HG02884 (cell line): ENCODE data around the gene ADSL.
"Not testable (repeated sequence)": the region's sequence is repeated elsewhere in the genome, so short reads cannot be mapped to it uniquely, and the experiment has no call there.

Experiments
- ATAC-seq: cut with Tn5 transposase; IDR thresholded peaks from one replicate; pipeline ENCODE4 v1.9.1; 2021; ENCODE audit warnings: mild to moderate bottlenecking, moderate library complexity; ENCODE audit not compliant: unreplicated experiment

ADSL gene

DNA sequence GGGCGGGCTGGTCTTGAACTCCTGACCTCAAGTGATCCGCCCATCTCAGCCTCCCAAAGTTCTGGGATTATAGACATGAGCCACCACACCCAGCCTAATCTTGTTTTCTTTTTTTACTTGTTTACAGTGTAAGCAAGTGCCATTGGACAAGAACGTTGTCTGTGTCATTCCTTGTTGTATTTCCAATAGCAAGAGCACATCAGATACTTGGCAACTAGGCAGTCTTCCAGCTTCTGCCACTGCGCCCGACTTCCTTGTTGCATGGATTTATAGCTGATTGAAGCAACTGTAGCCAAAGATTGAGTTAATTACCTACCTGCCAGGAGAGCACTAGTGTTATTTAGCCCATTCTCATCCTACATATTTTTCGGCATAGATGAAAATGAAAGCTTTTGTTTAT lies 21.0 kb downstream of the ADSL start:
- no peak for ATAC-seq

GRCh38 chr22:40368016-40368415 lies 21.7 kb downstream of the ADSL start:
- ATAC-seq, result no peak

DNA sequence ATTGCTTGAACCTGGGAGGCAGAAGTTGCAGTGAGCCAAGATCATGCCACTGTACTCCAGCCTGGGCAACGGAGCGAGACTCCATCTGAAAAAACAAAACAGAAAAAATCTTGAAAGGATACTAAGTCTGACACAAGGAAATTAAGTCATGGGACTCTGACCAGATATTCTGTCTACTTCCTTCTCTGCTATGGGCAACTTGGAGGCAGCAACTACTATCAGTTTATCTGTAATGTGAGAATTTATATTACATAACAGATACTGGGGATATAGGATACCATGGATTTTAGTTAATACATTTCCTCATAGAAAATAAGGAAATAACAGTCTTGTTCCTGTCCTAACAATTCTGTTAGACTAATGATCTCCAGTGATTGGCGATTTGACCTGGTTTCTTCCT lies 22.5 kb downstream of the ADSL start:
- ATAC-seq, result no peak

- ATAC-seq, result no peak
Observed at GRCh38 chr22:40374567-40374966, 28.3 kb downstream of the ADSL start.

DNA sequence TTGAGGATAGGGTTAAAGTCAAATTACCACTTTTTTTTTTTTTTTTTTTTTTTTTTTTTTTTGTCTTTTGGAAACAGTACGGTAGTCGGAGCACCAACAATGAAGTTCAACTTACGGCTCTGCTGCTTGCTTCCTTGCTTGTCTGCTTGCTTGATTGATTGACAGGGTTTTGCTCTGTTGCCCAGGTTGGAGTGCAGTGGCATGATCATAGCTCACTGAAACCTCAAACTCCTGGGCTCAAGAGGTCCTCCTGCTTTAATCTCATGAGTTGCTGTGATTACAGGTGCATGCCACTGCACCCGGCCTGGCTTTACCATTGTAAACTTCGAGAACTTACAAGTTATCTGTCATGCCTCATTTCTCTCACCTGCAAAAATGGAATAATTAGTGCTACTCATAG lies 29.8 kb downstream of the ADSL start:
- ATAC-seq, result no peak

DNA sequence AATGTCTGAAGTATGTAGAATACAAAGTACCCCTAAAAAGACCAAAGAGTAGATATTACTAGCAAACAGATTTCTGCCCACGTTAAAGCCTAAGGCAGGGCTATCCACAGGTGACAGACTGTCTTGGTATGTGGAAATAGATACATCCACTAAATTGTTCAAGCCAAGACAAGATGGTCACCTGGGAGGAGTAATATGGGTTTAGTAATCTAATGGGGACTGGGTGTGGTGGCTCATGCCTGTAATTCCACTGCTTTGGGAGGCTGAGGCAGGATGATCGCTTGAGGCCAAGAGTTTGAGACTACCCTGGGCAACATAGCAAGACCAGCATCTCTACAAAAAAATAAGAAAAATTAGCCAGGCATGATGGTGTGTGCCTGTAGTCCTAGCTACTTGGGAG lies 31.6 kb downstream of the ADSL start:
- no peak for ATAC-seq

GRCh38 chr22:40378448-40378847 lies 32.1 kb downstream of the ADSL start:
- not testable (repeated sequence) for ATAC-seq

GRCh38 chr22:40381461-40381860 lies 35.2 kb downstream of the ADSL start:
- ATAC-seq, result no peak

DNA sequence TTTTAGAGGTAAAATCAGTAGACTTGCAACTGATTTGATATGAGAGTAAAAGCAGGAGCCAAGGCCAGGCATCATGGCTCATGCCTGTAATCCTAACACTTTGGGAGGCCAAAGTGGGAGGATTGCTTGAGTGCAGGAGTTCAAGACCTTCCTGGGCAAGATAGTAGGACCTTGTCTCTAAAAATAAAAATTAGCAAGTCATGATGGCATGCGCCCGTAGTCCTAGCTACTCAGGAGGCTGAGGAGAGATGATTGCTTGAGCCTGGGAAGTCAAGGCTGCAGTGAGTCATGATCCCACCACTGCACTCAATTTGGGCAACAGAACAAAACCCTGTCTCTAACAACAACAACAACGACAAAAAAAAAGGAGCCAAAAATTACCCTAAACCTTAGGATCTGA lies 37.6 kb downstream of the ADSL start:
- ATAC-seq, result no peak

DNA sequence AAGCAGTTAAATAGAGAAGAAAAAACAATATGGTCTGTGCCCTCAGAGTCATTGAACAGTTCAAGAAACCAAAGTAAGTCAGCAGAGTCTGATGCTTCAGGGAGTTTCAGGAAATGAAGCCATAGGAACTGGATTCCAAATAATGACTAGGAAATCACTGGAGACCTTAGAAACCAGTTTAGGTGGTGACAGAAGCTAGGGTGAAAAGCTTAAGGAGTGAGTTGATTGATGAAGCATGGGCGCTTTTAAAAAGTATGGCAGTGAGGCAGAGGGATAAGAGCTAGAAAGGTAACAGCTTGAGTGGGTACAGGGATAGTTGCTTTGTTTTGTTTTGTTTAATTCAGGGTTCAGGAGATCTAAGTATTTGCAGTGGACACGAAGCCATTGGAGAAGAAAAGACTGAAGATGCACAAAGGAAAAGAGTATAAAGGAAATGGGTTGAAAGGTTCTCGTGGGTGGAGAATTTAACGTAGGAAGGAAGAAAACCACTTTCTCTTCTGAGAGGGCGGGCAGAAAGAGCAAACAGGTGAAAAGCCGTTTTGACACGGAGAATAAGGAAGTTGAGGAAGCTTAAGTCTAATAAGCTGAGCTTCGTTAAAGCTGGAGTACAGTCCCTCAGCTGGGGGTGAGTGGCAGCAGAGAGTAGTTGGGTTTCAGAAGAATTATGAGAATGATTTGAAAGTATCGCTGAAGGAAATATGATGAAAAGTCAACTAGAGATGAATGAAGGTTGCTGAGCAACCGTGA lies 38.9 kb downstream of the ADSL start:
- no peak for ATAC-seq

DNA sequence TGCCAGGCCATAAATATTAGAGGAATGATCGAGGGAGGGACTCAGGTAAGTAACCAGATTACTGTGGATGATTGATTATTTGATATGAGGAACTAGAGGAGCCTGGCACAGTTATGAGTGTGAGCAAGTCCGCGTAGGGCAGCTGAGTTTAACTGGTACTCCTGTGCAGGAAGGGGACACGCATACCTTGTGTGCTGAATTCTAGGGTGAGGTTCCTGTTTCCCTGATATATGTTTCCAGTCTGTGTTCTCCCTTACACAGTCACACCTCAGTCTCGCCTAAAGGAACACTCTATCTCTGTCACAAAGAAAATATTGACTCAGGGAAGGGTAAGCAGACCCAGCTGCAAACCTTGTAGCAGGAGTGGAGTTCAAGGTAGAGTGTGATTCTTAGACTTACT lies 41.4 kb downstream of the ADSL start:
- ATAC-seq, result no peak

DNA sequence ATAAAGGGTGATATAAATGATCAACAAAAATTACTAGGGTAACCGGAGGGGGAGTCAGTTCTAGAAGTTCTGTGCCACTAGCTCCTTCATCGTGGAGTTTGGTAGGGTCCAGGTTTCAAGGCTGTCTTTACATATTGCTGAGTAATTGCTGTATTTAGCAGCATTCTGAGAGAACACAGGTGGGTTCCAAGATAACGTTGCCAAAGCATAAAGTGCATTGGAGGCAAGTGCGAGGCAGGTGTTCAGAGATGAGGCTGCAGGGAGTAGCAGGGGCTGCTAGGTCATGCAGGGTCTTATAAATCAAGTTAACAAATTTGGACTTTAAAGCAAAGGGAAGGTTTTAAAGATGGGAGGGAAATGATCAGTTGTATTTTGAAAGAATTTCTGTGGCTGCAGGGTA lies 41.9 kb downstream of the ADSL start:
- no peak for ATAC-seq

GRCh38 chr22:40391417-40391816 lies 45.1 kb downstream of the ADSL start:
- ATAC-seq, result no peak

- no peak for ATAC-seq
Observed at GRCh38 chr22:40392618-40393017, 46.3 kb downstream of the ADSL start.

- ATAC-seq, result no peak
Observed at GRCh38 chr22:40394607-40395006, 48.3 kb downstream of the ADSL start.

- no peak for ATAC-seq
Observed at GRCh38 chr22:40395607-40396006, 49.3 kb downstream of the ADSL start.

GRCh38 chr22:40396882-40397281 lies 50.6 kb downstream of the ADSL start:
- ATAC-seq, result no peak

DNA sequence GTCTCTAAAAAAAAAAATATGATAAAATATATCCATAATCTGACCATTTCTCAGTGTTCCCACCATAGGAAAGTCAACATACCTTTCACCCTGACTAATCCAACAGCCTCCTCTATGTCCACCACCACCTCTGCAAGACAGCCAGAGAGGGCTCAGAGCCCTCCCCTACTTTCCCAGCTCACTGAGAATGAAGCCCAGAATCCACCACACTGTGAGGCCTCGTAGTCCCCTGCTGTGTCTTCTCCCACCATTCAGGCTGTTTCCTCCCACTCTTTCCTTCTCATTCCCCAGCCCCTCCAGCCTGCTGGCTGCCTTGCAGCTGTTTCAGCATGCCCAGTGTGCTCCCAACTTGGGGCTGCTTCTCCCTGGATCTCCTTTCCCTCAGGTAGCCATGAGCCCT lies 51.1 kb downstream of the ADSL start:
- no peak for ATAC-seq

DNA sequence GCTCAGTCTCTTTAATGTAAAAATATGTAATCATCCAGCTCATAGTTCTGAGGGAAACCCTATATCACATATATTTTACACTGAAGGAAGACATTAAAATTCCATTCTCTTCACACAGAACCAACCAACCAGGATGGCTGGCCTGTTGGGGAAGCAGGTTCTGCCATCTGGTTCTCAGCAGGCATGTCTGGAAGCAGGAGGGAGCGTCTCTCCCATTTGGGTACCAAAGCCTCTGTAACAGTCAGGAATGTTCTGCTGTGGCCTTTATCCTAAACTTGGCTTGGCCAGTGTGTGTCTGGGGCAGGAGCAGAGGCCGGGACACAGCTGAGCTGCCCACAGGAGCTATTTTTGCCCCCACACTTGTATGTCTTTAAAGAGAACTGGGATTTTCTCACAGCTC lies 53.3 kb downstream of the ADSL start:
- ATAC-seq, result no peak

GRCh38 chr22:40400159-40400558 lies 53.9 kb downstream of the ADSL start:
- no peak for ATAC-seq

DNA sequence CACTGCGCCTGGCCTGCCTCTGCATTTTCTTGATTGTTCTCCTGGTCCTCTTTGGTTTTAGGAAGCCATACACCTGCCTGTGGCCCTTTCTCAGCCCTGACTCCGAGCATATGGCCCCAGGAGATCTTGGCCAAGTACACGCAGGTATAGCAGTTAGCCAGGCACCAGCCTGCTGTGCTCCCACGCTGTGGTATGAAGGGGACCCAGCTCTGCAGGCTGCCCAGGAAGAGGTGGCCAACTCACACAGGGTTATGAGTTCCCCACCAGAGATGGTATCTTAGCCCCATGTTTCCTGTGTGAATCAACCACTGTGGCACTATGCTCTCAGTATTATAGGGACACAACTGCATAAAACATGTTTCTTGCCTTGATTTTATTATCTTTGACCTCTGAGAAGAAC lies 55.2 kb downstream of the ADSL start:
- no peak for ATAC-seq

DNA sequence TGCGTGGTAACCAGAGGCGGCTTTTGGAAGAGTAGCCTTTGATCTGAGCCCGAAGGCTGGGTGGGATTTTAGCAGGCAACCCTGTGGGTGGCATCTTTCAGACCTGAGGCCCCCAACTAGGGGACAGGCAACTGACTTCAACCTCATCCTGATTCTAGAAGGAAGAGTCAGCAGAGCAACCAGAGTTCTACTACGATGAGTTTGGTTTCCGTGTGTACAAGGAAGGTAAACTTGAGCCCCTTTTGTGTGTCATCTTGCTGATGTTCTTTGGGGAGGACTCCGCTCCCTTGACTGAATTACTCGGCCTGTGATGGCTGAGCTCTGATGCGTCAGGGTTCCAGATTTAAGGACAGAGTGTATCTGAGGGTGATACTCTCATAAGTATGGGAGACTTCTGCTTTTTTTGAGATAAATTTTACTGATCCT lies 55.7 kb downstream of the ADSL start:
- ATAC-seq, result no peak

DNA sequence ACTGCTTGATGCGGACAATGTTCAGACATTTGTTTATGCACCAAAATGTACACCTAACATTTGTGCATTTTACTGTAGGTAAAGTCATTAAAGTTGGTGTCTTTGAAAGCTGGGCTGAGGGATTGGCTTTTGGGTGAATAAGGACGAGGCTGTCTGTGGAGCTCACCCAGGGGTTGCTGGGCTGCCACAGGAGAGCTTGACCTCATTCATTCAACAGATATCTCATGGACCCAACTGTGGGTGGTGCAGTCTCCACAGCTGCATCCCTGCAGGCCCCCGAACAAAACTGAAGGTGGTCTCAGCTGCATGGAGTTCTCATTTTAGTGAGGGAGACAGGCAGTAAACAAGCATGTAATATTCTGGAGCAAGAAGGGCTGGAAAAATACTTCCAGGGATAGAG lies 56.8 kb downstream of the ADSL start:
- ATAC-seq, result no peak
